Inferior parietal cortex (tissue), 1 donor: ENCODE data around the gene LAMA5.

Experiments
- DNase-seq: peaks from one replicate; pipeline ENCODE4 v3.0.0-alpha.2; 2016; ENCODE audit errors: extremely low spot score

Gene LAMA5

GRCh38 chr20:62404112-62404665 is 37.1 kb upstream of the LAMA5 start:
- DNase-seq = no peak

DNA sequence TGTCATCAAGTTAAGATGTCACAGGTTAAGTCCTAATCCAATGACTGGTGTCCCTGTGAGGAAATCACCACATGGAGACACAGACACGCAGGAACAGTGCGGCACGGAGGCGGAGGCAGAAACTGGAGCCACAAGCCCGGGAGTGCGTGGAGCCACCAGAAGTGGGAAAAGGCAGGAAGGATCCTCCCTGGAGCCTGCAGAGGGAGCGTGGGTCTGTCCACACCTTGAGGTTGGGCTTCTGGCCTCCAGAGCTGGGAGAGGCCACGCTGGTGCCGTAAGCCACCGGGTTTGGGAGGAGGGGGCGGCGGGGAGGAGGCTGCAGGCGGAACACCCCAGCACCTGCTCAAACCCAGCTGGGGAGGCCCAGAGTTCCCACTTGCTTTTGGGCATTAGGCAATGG is 36.2 kb upstream of the LAMA5 start:
- DNase-seq = no peak

DNA sequence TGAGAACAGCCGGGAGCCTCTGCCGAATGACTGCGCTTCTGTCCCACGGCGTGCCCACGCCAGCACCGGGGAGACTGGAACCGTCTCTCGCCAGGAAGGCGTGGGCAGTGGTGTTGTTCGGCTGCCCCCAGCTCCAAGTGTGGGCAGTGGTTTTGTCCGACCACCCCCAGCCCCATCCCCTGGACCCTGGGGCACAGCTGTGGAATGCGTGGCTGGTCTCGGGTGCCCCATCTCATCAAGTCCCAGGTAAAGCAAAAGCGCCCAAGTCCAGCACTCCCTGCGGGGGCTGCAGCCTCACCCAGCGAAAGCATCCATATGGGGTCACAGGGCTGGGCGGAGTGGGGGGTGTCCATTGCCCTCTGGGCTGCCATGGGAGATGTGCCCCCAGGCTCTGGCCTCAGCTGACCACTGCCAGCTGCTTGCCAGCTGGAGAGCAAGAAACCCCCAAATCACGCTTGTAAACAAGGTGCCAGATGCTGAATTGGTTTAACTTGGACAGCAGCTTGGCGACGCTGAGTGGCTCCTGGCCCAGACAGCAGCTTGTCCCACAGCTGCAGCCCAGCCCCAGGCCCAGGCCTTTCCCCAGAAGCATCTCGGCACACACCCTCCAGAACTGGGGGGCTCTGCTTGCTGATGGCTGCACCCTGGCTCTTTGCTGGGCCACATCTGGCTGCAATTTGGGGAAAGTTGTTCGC is 35.5 kb upstream of the LAMA5 start:
- no peak for DNase-seq

DNA sequence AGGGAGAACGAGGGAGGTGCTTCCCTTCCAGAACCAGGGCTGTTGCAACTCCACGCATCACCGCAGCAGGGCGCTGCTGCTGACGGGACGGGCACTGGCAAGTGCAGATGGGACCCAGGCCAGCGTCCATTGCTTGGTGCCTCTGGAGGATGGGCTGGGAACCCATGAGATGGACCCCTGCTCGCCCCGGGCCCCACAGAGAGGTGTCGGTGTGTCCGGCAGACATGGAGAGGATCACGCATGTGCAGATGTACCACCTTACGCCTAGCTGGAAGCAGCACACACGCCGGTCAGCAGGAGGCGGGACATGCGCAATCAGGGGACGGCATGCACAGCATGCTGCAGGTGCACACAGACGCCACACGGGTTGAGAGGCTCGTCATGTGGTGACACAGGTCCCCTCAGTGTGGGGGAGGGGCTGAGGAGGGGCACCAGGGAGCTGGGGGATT is 34.2 kb upstream of the LAMA5 start:
- no peak for DNase-seq

- DNase-seq = no peak
These were observed 33.4 kb upstream of the LAMA5 start for GRCh38 chr20:62400541-62400940.

DNA sequence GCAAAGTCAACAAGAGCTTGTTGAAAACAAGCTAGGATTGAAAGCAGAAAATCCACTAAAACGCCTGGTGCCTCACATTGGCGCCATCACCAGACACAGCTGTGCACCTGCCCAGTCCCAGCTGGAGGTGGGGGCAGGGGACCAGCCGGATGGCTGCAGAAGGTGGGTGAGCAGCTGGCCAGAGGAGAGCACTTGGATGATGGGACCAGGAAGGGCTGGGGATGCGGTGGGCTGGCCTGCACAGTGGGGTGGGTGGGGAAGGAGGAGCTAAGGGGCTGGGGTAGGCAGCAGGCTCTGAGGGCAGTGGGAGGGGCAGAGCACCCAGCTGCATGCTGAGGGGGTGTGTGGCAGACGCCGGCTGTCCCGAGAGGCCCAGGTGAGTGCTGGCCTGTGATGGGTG is 32.9 kb upstream of the LAMA5 start:
- DNase-seq = no peak

GRCh38 chr20:62398120-62398821 is 31.2 kb upstream of the LAMA5 start:
- DNase-seq = no peak

- DNase-seq = no peak
These were observed 29.5 kb upstream of the LAMA5 start for GRCh38 chr20:62396367-62397239.

GRCh38 chr20:62395311-62396242 is 28.5 kb upstream of the LAMA5 start:
- no peak for DNase-seq

DNA sequence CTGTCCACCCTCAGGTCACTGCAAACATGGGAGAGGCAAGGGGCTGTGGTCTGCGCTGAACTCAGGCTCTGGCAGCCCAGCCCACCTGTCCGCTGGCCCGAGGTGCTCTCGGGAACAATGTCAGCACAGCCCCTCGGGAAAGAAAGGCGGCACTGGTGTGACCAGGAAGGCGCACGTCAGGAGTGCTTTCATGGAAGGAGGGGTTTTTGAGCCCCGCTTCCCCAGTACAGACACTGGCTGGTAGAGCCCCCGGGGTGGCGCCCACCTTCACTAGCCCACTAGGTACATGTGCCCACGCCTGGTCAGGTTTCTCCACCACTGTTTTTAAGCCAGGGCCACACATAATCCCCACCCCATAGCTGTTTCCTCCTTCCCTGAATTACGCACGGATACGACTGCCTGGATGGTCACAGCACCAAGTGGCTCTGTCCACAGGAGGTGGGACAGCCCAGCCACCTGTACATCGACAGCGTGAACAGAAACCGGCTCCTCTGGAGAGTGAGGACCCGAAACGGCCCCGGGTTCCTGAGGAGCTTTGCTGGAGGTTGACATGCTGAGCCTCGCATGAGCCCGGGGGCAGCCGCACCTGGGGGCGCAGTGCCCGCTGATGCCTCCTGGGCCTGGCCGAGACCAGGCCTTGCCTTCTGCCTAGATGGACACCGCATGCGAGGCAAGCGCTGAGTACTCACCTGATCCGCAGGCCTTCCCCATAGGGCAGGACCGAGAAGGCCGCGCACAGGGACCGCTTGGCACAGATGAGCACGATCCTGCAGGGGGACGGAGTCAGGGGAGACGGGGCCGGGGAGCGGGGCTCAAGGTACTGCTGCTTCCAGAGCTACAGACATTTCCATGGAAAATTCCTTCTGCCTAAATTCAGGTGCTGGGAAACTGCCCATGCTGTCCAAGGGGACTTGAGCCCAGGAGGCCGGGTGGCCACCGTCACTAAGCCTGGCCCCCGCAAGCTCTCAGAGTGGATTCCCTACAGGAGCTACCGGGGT is 27.4 kb upstream of the LAMA5 start:
- DNase-seq = no peak

- DNase-seq = no peak
These were observed 26.7 kb upstream of the LAMA5 start for GRCh38 chr20:62393830-62394229.

GRCh38 chr20:62393335-62393665 is 26.2 kb upstream of the LAMA5 start:
- no peak for DNase-seq

GRCh38 chr20:62392621-62393334 is 25.7 kb upstream of the LAMA5 start:
- DNase-seq = no peak

DNA sequence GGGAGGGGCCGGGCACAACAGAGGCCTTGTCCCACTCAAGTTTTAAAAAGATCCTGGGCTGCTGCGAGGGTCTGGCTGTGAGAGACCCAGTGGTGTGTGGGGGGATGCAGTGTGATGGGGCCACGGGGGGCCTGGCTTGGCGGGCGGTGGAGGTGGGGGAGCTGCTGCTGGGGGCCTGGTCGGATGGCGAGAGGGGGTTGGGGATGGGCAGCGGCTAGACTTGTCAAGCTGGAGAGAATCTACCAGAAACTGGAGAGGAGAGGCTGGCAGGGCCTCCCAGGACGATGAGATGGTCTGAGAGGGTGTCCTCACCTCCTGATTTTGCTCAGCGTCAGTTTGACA is 24.9 kb upstream of the LAMA5 start:
- no peak for DNase-seq

GRCh38 chr20:62391165-62392076 is 24.3 kb upstream of the LAMA5 start:
- no peak for DNase-seq

- peak; percentile 50 for DNase-seq
These were observed 23.4 kb upstream of the LAMA5 start for GRCh38 chr20:62390317-62391164.

GRCh38 chr20:62389601-62390087 is 22.5 kb upstream of the LAMA5 start:
- no peak for DNase-seq
